Naive thymus-derived CD4-positive, alpha-beta T cell (primary cell): ENCODE measurements around the gene STAU1. TPM values are rescaled to one million over a fixed set of nuclear protein-coding genes. Genes with fewer than 3 reads are reported as not detected.
"Not testable (repeated sequence)": the region's sequence is repeated elsewhere in the genome, so short reads cannot be mapped to it uniquely, and the experiment has no call there.

Source experiments
- ATAC-seq: fragments of 150-1000 bp; cut with Tn5 transposase; 2 replicates; pipeline ENCODE4 v1.10.0; 2021; ENCODE audit warnings: mild to moderate bottlenecking, moderate library complexity
- CTCF ChIA-PET: fragments of 350-600 bp; sonication (Branson Sonifier 250); formaldehyde crosslinking; loops from one replicate; lab custom pipeline; 2021; ENCODE audit warnings: antibody characterized with exemption; lab: Charles Lee
- POLR2A ChIA-PET: fragments of 350-600 bp; sonication (Branson Sonifier 250); formaldehyde crosslinking; loops from one replicate; lab custom pipeline; 2021; ENCODE audit warnings: antibody characterized with exemption, inconsistent platforms; lab: Charles Lee
- DNase-seq, 9 donors: peaks; one replicate each; pipeline versions ENCODE4 v3.0.0 to v3.0.0-alpha.2; 2020 to 2022; ENCODE audit warnings: mixed read lengths in 1 of 9
- H3K27ac ChIP-seq: one replicate; pipeline ENCODE4 v1.7.0; 2013; ENCODE audit warnings: mild to moderate bottlenecking, low read depth, low read length, moderate library complexity
- H3K27me3 ChIP-seq, 2 donors: one replicate each; pipeline ENCODE4 v1.7.0; 2013; ENCODE audit warnings: low read length in 2 of 2, mild to moderate bottlenecking in 2 of 2, moderate library complexity in 2 of 2; ENCODE audit not compliant: control insufficient read depth in 2 of 2, insufficient read depth in 2 of 2
- H3K36me3 ChIP-seq, 3 experiments: 1 replicate in 2 of 3; 2 replicates in 1 of 3; pipeline ENCODE4 v1.7.0; 2013; ENCODE audit warnings: low read length in 3 of 3, mild to moderate bottlenecking in 3 of 3, moderate library complexity in 1 of 3; ENCODE audit not compliant: insufficient read depth in 3 of 3, control insufficient read depth in 2 of 3
- H3K4me1 ChIP-seq, 2 donors: one replicate each; pipeline ENCODE4 v1.7.0; 2013; ENCODE audit warnings: low read length in 2 of 2, mild to moderate bottlenecking in 2 of 2, moderate library complexity in 1 of 2; ENCODE audit not compliant: control insufficient read depth in 2 of 2, insufficient read depth in 2 of 2
- H3K4me3 ChIP-seq: 2 replicates; pipeline ENCODE4 v1.7.0; 2013; ENCODE audit warnings: mild to moderate bottlenecking, low read length
- H3K9me3 ChIP-seq, 3 experiments: 1 replicate in 2 of 3; 2 replicates in 1 of 3; pipeline ENCODE4 v1.7.0; 2013; ENCODE audit warnings: low read length in 3 of 3; ENCODE audit not compliant: control insufficient read depth in 2 of 3
- H3K27ac Mint-ChIP-seq, 9 donors: one replicate each; pipeline ENCODE4 v1.8.0; 2020 to 2022; ENCODE audit warnings: mixed read lengths in 9 of 9, mild to moderate bottlenecking in 8 of 9, moderate library complexity in 5 of 9, inconsistent platforms in 2 of 9
- H3K27me3 Mint-ChIP-seq, 5 donors: one replicate each; pipeline ENCODE4 v1.8.0; 2021 to 2022; ENCODE audit warnings: mixed read lengths in 5 of 5, mild to moderate bottlenecking in 1 of 5
- H3K36me3 Mint-ChIP-seq, 5 donors: one replicate each; pipeline ENCODE4 v1.8.0; 2020 to 2022; ENCODE audit warnings: mixed read lengths in 5 of 5, mild to moderate bottlenecking in 3 of 5, inconsistent platforms in 1 of 5
- H3K4me1 Mint-ChIP-seq, 7 donors: one replicate each; pipeline ENCODE4 v1.8.0; 2020 to 2022; ENCODE audit warnings: mixed read lengths in 7 of 7, mild to moderate bottlenecking in 3 of 7, inconsistent platforms in 1 of 7
- H3K4me3 Mint-ChIP-seq, 10 donors: one replicate each; pipeline ENCODE4 v1.8.0; 2020 to 2022; ENCODE audit warnings: mild to moderate bottlenecking in 10 of 10, mixed read lengths in 10 of 10, moderate library complexity in 6 of 10, inconsistent platforms in 2 of 10
- H3K9me3 Mint-ChIP-seq, 11 donors: one replicate each; pipeline ENCODE4 v1.8.0; 2020 to 2022; ENCODE audit warnings: mixed read lengths in 11 of 11, mild to moderate bottlenecking in 4 of 11, inconsistent platforms in 1 of 11, moderate library complexity in 1 of 11
- intact Hi-C, 2 donors: fragments of 100-400 bp; cut with micrococcal nuclease; formaldehyde crosslinking; loops; one replicate each; pipeline ENCODE4 v1.15.1; 2023
- polyA plus RNA-seq, 2 donors: library from polyadenylated mRNA; unstranded; fragments of 300-500 nt; fragmentation: Illumina TruSeq; gene quantifications; one replicate each; pipeline ENCODE4 v1.2.3, GENCODE V29; 2021
- total RNA-seq, 6 experiments: library from RNA in 5 of 6; stranded (reverse) in 5 of 6; gene quantifications; 1 replicate in 5 of 6; 2 replicates in 1 of 6; pipeline ENCODE4 v1.2.3 and lab custom pipeline; 2021 to 2026

The STAU1 gene
- total and polyA plus RNA-seq, 7 experiments from 2014 or later, result 35.8 to 56.3 (median 45.8) TPM

- intact Hi-C loops, result no loop called here
- no peak overlapping the region for H3K4me3 Mint-ChIP-seq
- Histone ChIP-seq H3K36me3 (no peaks in the 10 kb centered on the region), H3K4me3 (no peak overlapping the region), H3K4me1 (no peaks in the 10 kb centered on the region), H3K27ac (no peak overlapping the region), H3K9me3 (no peaks in the 10 kb centered on the region), H3K27me3 (no peaks in the 10 kb centered on the region)
- peaks cover 0 to 7% (median 0%) of the 10 kb centered on the region in 11 donors for H3K9me3 Mint-ChIP-seq
- H3K4me1 Mint-ChIP-seq, result no peaks in the 10 kb centered on the region
- ATAC-seq (no peak), DNase-seq (no peak)
- no peak overlapping the region for H3K27ac Mint-ChIP-seq
- ChIA-PET POLR2A (no interaction called here), CTCF (no interaction called here)
- H3K27me3 Mint-ChIP-seq, result no peaks in the 10 kb centered on the region
- H3K36me3 Mint-ChIP-seq, result no peaks in the 10 kb centered on the region
Measured at GRCh38 chr20:49199729-49200293, 11.7 kb upstream of the STAU1 start.

GRCh38 chr20:49192944-49193518 lies 4.9 kb upstream of the STAU1 start:
- H3K9me3 Mint-ChIP-seq, result not testable (repeated sequence)

GRCh38 chr20:49187330-49187850 lies 744 bp downstream of the STAU1 start:
- H3K4me1 Mint-ChIP-seq, result peaks cover 36 to 50% (median 43%) of the 10 kb centered on the region in 7 donors

More at GRCh38 chr20:49192944-49193518, 4.9 kb upstream of the STAU1 start:
- ATAC-seq, H3K27ac ChIP-seq, H3K27ac Mint-ChIP-seq, H3K27me3 ChIP-seq, H3K36me3 Mint-ChIP-seq, H3K4me1 Mint-ChIP-seq, H3K4me3 ChIP-seq, POLR2A ChIA-PET, H3K4me3 Mint-ChIP-seq, H3K36me3 ChIP-seq, intact Hi-C loops, H3K9me3 ChIP-seq, DNase-seq, CTCF ChIA-PET, H3K27me3 Mint-ChIP-seq, H3K4me1 ChIP-seq: not testable (repeated sequence)

GRCh38 chr20:49186535-49187329 lies 1.4 kb downstream of the STAU1 start:
- DNase-seq (peak; percentile 17 to 85 (median 73)), ATAC-seq (peak; percentile 33)
- peaks cover 18% of the 10 kb centered on the region in 2 donors for H3K4me1 ChIP-seq
- ChIA-PET CTCF (interaction anchor here (0.6 to 1.7 kb wide), 2 partner anchors 31 to 792 kb away, joined by 3 to 5 read pairs; no protein-coding TSS in a partner anchor), POLR2A (interaction anchor here (0.6 to 1.8 kb wide), 9 partner anchors 9 to 1789 kb away, joined by 3 to 9 read pairs (median 3); partner anchors contain the start of genes DDX27 and ZNFX1)
- peaks cover 0 to 7% (median 0%) of the 10 kb centered on the region in 5 donors for H3K27me3 Mint-ChIP-seq
- H3K27ac Mint-ChIP-seq, result peak overlapping the region; percentile 70 to 96 (median 93)
- peak overlapping the region; percentile 97 for H3K27ac ChIP-seq
- peak overlapping the region; percentile 88 to 100 (median 94) for H3K4me3 Mint-ChIP-seq
- no peaks in the 10 kb centered on the region for H3K9me3 ChIP-seq
- intact Hi-C loops, result loop anchor here (1.0 to 5.0 kb wide), 6 partner anchors 20 to 1684 kb away; partner anchors contain the start of genes B4GALT5 (in 1 of the 2), NCOA3 (in 1 of the 2) and UBE2V1 (in 1 of the 2)
- H3K36me3 ChIP-seq, result no peaks in the 10 kb centered on the region
- H3K4me3 ChIP-seq, result peak overlapping the region; percentile 88
- peaks cover 38 to 56% (median 50%) of the 10 kb centered on the region in 7 donors for H3K4me1 Mint-ChIP-seq
- no peaks in the 10 kb centered on the region for H3K27me3 ChIP-seq
- peaks cover 0 to 12% (median 3%) of the 10 kb centered on the region in 5 donors for H3K36me3 Mint-ChIP-seq
- peaks cover 0 to 2% (median 0%) of the 10 kb centered on the region in 11 donors for H3K9me3 Mint-ChIP-seq

More at GRCh38 chr20:49187330-49187850, 744 bp downstream of the STAU1 start:
- peak overlapping the region; percentile 97 for H3K27ac ChIP-seq
- peak overlapping the region; percentile 88 for H3K4me3 ChIP-seq
- POLR2A ChIA-PET, result interaction anchor here (0.6 to 1.8 kb wide), 10 partner anchors 8 to 428 kb away, joined by 3 to 9 read pairs (median 4); partner anchors contain the start of genes DDX27 and ZNFX1
- peak in 7 of 9 donors; percentile 11 to 32 (median 21) for DNase-seq
- CTCF ChIA-PET, result interaction anchor here (0.6 to 1.7 kb wide), 2 partner anchors 30 to 791 kb away, joined by 3 to 5 read pairs; no protein-coding TSS in a partner anchor
- Mint-ChIP-seq H3K4me3 (peak overlapping the region; percentile 88 to 100 (median 94)), H3K36me3 (peaks cover 0 to 12% (median 3%) of the 10 kb centered on the region in 5 donors), H3K9me3 (peaks cover 0 to 2% (median 0%) of the 10 kb centered on the region in 11 donors), H3K27me3 (peaks cover 0 to 8% (median 0%) of the 10 kb centered on the region in 5 donors), H3K27ac (peak overlapping the region; percentile 70 to 96 (median 93))
- H3K27me3 ChIP-seq, result no peaks in the 10 kb centered on the region
- H3K9me3 ChIP-seq, result no peaks in the 10 kb centered on the region
- no peaks in the 10 kb centered on the region for H3K36me3 ChIP-seq
- H3K4me1 ChIP-seq, result peaks cover 18% of the 10 kb centered on the region in 2 donors
- ATAC-seq, result no peak
- intact Hi-C loops, result loop anchor here (1.0 to 5.0 kb wide), 6 partner anchors 21 to 1685 kb away; partner anchors contain the start of genes B4GALT5 (in 1 of the 2), NCOA3 (in 1 of the 2) and UBE2V1 (in 1 of the 2)

GRCh38 chr20:49185071-49185761 lies 2.9 kb downstream of the STAU1 start:
- no peaks in the 10 kb centered on the region for H3K36me3 ChIP-seq
- H3K4me3 ChIP-seq, result no peak overlapping the region
- no peaks in the 10 kb centered on the region for H3K9me3 ChIP-seq
- Mint-ChIP-seq H3K9me3 (peaks cover 0 to 2% (median 0%) of the 10 kb centered on the region in 11 donors), H3K36me3 (peaks cover 0 to 12% (median 3%) of the 10 kb centered on the region in 5 donors), H3K4me1 (peaks cover 45 to 72% (median 62%) of the 10 kb centered on the region in 7 donors), H3K27me3 (peaks cover 0 to 3% (median 0%) of the 10 kb centered on the region in 5 donors), H3K4me3 (peak overlapping the region in 9 of 10 donors; percentile 33 to 100 (median 91)), H3K27ac (peak overlapping the region in 8 of 9 donors; percentile 25 to 95 (median 68))
- H3K4me1 ChIP-seq, result peaks cover 18 to 22% of the 10 kb centered on the region in 2 donors
- H3K27me3 ChIP-seq, result no peaks in the 10 kb centered on the region
- intact Hi-C loops, result loop anchor here in 1 of 2 donors (5.0 kb wide), 3 partner anchors 527 to 1683 kb away; partner anchors contain the start of genes B4GALT5, NCOA3 and UBE2V1
- CTCF ChIA-PET, result interaction anchor here (1.3 kb wide), 1 partner anchor 32 kb away, joined by 7 read pairs; no protein-coding TSS in a partner anchor
- POLR2A ChIA-PET, result interaction anchor here (1.2 to 1.9 kb wide), 2 partner anchors 89 to 92 kb away, joined by 3 to 6 read pairs; partner anchors contain the start of gene ZNFX1
- no peak for DNase-seq
- no peak overlapping the region for H3K27ac ChIP-seq
- ATAC-seq, result no peak
